Ishikawa (cell line): ENCODE data around the gene PLEKHG4.

Experiments used
- EP300 ChIP-seq: IDR thresholded peaks from 2 replicates; pipeline ENCODE4 v1.6.1; 2012; ENCODE audit warnings: borderline replicate concordance
- RAD21 ChIP-seq: IDR thresholded peaks from 2 replicates; pipeline ENCODE4 v1.6.1; 2012; ENCODE audit warnings: low read depth
- TAF1 ChIP-seq: IDR thresholded peaks from 2 replicates; pipeline ENCODE4 v1.6.1; 2012; ENCODE audit warnings: low read depth, mild to moderate bottlenecking
- USF1 ChIP-seq: IDR thresholded peaks from 2 replicates; pipeline ENCODE4 v1.6.1; 2012
- YY1 ChIP-seq: IDR thresholded peaks from 2 replicates; pipeline ENCODE4 v1.6.1; 2012; ENCODE audit warnings: low read depth
- TF ChIP-seq, protein P1 (sequence below): IDR thresholded peaks from 2 replicates; pipeline ENCODE4 v1.6.1; 2012

DNA sequence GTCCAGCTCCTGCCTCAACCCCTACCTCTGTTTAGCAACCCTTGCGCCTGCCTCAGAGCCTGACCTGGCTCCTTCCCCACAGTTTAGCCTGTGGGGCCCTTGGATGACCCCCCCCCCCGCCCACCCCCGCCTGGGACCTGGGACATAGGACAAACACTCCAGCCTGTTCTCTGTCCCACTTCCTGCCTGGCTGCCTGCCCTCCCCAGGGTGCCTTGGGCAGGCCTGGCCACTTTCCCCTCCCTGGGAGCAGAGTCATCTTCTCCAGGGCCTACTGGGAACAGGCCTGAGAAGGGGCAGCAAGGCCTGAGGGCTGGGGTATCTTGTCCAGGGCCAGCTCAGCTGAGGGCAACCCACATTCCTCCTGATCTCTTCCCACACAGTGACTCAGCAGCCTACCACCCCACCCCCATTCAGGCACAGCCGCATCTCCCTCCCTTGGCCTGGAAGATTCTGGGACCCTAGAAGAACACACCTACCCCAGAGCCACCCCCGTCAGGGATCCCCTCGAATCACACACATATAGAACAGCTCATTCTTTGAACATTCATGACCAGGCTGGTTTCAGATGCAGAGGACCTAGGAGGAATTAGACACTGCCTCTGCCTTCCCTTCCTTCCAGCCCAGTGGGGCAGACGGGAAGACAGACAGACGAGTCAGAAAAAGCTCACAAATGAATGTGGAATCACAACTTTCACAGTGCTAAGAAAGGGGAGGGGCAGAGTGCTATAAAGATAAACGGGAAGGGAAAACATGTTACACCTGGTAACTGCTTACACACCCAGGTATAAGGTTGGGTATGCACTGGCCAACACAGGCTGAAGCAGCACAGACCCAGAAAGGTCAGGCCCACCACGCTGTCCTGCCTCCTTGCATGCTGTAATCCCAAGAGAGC, 38.1 kb upstream of the PLEKHG4 start:
- TF ChIP-seq RAD21: no peak
- no peak for TF ChIP-seq TAF1
- no peak for TF ChIP-seq USF1
- TF ChIP-seq, protein P1, sequence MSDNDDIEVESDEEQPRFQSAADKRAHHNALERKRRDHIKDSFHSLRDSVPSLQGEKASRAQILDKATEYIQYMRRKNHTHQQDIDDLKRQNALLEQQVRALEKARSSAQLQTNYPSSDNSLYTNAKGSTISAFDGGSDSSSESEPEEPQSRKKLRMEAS: no peak
- no peak for TF ChIP-seq YY1
- no peak for TF ChIP-seq EP300
